ENCODE results near the gene SELENOO.

SELENOO gene

GRCh38 chr22:50257041-50257440 lies 56.2 kb downstream of the SELENOO start:
- no peak for DNase-seq

DNA sequence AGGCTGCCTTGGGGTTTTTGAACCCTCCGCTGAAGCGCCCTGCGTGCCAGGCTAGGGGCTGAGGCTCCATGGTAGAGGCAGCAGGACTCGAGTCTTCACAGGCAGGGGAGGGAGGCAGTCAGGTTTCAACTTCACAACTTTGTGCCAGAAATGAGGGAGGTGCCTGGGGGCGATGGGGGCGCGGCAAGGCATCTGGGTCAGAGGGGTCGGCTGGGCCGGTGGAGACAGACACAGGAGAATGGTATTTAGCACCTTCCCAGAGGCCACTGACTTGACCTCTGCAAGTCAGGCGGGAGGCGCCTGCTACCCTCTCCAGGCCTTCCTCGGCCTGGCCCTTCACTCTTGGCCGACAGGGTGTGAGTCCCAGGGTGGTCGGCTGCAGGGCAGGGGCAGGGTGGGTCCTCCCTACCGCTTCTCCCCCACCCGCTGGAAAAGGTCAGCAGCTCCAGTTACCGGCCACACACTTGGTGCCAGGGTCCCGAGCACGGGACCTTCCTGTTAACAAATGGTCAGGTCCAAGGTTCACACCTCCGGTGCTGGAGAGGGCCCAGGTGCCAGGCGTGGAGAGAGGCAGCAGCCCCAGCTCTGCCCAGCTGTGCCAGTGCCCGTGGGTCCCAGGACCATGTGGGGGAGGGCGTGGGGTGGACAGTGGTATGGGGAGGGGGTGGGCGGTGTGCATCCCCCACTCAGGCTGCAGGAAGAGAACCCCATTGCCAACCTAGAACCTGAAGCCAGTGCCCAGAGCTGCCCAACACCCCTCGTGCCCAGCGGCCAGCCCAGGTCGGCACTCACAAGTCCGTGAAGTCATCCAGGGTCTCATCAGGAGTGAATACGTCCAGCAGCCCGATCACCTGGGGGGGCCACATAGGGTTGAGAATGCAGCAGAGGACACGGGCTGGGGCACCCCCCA lies 56.9 kb downstream of the SELENOO start:
- DNase-seq: no peak

- DNase-seq: no peak
Measured at GRCh38 chr22:50258361-50259292, 57.8 kb downstream of the SELENOO start.

GRCh38 chr22:50259302-50259701 lies 58.5 kb downstream of the SELENOO start:
- DNase-seq: no peak

GRCh38 chr22:50260434-50260800 lies 59.6 kb downstream of the SELENOO start:
- no peak for DNase-seq

GRCh38 chr22:50260801-50261614 lies 60.2 kb downstream of the SELENOO start:
- no peak for DNase-seq

DNA sequence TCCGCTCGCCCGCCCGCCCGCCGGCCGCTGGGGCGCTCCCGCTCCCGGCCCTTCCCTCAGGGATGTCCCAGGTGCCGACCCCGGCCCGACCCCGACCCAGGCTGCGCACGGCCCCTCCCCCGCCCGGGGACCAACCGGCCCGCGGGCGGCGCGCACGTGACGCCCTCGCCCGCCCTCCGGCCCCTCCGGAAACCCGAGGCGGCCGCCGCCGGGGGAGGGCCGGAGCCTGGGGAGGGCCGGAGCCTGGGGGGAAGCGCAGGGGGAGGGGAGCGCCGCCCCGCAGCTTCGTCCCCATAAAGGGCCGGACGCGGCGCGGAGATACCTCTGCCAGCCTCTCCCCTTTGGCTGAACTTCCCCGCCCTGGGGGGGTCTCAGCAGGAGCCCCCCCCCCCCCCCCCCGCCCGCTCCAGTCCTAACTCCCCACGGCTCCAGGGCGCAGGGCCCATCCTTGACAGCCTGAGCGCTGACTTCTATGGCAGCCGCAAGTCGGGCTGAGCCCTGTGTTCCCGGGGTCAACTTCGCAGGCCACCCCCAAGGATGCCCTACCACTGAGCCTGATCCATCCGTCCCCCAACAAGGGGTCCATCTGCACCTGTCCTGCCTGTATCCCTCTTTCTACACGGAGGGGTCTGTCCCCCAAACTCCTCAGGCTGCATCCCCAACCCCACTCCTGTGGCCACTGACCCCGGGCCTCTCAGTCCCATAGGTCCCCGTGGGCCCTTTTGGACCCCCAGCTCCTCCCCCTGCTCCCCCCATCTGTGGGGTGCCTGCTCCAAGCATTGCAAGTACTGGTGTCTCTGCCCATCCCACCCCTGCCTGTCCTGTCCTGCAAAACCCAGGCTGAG lies 61.0 kb downstream of the SELENOO start, which contains the start of gene MAPK12:
TSS of gene MAPK12 (minus strand) at position 69 of the 845 bp plus-strand sequence. CDS start 174 bp downstream, outside the sequence.
- no peak for DNase-seq

- no peak for DNase-seq
Measured at GRCh38 chr22:50262460-50262911, 61.7 kb downstream of the SELENOO start.

DNA sequence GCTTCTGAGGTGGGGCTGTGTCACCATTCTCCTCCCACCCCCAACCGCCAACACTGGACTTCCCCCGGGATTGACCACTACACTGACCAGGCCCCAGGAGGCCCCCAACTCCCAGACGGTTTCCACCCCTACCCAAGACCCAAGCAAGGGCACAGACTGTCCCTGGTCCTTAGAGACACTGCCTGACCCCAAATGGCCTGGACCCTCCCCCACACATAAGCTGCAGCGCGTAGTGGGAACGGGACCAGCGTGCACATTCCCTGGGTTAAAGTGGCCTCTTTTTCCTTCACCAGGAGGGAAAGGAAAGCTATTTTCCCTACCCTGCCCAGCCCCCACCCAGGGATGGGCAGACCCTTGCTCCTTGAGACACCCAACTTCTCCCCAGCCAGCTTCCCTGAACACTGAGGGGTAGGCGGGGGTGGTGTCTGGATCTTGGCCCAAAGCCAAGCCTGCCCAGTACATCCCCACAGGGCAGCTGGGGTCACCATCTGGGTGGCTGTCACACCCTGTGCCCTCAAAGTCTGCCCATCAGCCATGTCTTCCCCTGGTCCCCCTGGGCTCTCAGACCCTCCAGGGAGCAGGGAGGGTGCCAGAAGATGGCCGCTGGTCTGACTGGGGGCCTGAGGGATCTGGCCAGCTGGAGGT lies 62.3 kb downstream of the SELENOO start:
- DNase-seq: no peak

GRCh38 chr22:50264104-50264745 lies 63.4 kb downstream of the SELENOO start:
- no peak for DNase-seq

GRCh38 chr22:50264946-50265669 lies 64.3 kb downstream of the SELENOO start:
- DNase-seq: no peak

DNA sequence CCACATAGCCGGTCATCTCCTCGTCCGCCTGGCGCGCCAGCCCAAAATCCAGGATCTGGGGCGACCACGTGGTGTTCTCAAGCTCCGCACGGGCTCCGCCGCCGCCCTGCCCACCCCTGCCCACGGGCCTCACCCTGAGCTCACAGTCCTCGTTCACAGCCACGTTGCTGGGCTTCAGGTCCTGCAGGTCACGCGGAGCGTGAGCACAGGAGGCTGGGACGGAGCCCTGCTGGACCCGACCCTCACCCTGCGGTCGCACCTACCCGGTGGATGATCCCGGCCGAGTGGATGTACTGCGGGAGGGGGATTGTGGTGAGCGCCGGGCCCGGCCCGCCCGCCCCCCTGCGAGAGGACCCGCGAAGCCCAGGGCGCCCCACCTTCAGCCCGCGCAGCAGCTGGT lies 66.2 kb downstream of the SELENOO start:
- no peak for DNase-seq

All from GOT3 (cell line).